GM19193 (cell line): Measurements from ENCODE around the gene LDLRAP1.

ENCODE experiments used
- POLR2A ChIP-seq: IDR thresholded peaks from 4 replicates; pipeline ENCODE4 v1.6.1; 2011; ENCODE audit not compliant: insufficient read depth, insufficient read length; ENCODE audit errors: extremely low read depth

The LDLRAP1 gene

DNA sequence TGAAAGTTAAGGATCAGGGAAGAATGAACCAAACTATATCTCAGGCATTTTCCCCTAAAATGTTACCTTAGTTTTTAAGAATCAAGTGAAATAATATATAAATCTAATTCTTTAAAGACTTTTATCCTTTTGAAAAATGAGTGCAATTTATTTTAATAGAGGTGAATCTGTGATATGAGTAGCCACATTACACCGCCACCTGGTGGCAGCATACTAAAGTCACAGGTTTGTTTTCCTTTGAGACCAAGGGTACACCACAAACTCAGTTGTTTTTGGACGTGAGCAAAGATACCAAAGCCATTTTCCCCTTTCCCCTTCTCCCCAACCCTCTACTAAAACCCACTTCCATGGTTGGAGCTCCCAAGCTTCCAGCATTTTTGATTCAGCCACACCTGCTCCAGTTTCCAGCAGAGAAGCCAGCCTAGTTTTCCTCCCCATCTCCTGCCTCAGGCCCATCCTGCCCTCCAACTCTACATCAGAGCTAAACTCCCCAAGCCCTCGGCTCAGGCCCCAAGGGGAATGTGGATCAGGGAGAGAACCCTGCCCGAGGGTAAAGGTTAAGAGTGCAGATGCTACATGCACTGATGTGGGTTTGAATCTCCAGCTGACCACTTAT, 22.9 kb upstream of the LDLRAP1 start:
- TF ChIP-seq POLR2A = no peak

DNA sequence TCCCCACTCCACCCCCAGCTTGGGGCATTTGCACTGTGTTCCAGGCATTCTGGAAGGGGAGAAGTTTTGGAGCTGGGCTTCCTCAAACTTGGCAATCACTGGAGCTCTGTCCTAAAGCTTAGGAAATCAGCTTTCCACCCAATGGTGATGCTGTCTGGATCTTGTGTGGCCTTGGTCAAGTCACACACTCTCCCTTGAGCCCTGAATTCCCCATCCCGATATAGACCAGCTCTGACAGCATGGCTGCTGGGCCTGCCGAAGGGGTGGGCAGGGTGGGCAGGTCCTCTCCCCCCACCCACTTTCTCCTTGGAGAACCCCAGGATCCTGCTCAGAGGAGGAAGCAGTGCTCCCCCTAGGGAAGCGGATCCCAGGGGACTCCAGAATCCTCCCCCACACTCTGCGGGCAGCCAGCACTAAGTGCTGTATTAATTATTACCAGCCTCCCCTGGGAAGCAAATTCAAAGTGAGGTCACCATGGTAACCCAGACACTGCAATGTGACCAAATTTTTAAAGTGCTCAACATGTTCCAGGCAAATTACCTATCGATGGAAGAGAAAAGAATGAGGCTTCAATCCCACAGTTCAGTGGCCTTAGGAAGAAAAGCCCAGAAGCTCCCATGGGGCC, 21.3 kb upstream of the LDLRAP1 start:
- no peak for TF ChIP-seq POLR2A

DNA sequence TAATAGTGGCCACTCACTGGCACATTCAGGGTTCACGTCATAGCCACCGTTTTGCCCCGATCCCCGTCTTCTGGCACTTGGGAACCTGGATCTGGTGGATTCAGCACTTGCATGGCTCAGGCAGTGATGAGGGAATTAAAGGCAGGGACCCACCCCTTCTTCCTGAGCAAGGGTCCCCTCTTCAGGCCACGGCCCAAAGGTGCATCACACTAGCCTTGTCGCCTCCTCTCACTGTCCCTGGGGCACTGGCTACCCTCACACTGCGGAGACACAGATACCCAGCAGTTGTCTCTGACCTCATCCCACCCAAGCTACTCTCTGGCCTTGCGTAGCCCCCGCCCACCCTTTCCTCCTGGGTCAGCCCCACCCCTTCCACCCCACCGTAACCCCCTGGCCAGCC, 19.9 kb upstream of the LDLRAP1 start:
- no peak for TF ChIP-seq POLR2A

DNA sequence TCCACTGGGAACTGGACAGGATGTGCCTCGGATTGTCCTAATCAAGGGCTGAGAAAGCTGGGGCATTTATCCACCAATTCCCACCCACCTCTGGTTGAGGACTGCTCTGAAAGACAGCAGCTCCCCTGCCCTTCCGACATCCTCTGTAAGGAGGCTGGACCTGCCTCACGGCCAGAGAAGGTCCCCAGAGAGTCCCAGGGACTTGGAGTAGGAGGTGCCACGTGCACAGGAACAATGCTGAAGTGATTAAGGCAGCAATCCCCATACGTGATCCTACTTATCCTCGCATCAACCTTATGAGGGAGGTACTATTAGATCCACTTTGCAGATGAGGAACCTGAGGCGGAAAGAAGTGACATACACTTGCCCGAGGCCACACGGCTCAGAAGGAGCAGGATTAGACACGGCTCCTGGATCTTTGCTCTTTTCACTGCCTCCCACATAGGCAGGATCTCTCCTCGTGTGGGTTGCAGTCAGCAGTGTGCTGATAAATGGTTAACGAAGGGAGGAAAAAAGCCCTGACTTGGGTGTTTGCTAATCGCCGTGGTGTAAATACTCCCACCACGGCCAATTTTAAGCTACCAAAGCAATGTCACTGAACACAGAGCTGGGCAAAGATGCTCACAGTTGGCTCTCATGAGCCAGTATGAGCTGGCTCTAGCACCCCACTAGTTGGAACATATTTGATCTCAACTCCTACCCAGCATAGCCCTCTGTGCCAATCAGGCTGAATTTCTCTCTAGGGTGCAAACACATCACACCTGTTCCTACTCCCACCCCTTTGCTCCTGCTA, 18.6 kb upstream of the LDLRAP1 start:
- TF ChIP-seq POLR2A = no peak

DNA sequence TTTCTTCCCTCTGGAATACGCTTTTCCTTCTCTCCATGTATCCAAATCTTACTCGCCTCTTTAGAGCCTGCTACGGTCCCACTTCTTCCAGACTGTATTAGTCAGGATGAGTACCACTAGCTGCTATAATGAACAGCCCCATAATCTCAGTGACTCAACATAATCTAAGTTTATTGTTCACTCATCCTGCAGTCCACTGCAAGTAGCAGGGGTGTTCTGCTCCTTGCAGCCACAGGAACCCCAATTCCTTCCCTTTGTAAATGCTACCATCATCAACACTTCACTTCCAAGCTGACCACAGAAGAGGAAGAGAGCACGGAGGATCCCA, 18.1 kb upstream of the LDLRAP1 start:
- no peak for TF ChIP-seq POLR2A

DNA sequence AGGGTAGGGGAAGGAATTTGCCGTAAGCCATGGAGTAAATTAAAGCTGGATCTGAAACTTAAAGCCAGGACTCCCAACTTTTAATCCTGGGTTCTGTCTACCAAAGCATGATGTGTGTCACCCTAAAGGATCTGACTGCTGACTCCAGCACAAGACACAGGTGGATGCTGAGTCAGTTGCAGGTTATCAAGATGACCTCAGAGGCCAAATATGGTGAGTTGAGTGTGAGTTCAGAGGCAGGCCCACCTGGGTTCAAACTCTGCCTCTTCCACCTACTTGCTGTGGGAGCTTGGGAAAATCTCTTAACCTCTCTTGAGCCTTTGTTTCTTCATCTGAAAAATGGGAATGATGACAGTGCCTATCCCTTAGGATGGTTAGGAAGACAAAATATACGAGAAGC, 16.7 kb upstream of the LDLRAP1 start:
- TF ChIP-seq POLR2A = no peak

DNA sequence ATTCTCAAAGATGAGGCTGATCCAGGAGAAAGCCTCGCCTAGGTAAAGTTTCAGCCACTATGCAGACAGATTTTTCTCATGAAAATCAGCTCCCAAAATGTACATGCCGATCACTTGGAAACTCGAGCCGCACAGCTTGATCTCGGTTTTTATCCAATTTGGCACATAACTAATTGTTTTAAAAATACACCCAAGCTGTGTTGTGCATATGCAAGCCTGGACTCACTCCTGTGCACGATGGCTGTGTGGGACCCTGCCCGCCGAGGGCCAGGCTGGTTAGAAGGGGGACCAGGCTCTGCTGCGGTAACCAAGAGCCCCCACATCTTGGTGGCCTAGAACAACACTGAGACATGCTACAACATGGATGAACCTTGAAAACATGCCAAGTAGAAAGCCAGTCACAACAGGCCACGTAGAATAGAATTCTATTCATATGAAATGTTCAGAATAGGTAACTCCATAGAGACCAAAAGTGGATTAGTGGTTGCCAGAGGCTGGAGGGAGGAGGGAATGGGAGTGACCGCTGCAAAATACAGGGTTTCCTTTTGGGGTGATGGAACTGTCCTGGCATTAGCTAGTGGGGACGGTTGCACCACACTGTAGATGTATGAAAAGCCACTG, 16.1 kb upstream of the LDLRAP1 start:
- no peak for TF ChIP-seq POLR2A

DNA sequence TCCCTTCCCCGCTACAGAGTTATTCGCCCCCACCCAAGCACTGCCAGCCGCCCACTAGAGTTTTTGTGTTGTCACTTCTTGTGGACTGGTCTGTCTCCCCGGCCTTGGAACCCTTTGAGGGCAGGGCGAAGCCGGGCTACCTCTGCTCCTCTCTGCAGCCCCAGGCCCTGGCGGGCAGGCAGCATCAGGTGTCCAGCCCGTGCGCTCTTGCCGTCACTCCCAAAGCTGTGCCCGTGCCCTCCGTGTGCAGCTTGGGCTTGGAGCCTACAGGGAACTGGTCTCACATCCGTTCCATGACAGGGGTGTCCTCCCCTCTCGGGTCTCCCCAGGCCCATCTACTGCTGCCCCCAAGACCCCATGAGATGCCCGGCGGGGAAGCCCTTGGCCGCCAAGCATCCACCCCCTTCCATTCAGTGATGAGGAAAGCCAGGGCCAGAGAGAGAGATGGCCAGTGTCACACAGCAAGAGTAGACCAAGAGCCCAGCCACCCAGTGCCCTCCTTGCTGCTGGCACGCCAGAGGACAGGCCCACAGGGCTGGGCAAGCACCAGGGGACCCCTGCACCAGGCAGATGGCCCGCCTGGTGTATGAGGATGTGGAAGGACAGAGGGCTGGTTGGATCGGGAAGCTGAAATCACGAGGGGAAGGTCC, 15.3 kb upstream of the LDLRAP1 start:
- TF ChIP-seq POLR2A = no peak

DNA sequence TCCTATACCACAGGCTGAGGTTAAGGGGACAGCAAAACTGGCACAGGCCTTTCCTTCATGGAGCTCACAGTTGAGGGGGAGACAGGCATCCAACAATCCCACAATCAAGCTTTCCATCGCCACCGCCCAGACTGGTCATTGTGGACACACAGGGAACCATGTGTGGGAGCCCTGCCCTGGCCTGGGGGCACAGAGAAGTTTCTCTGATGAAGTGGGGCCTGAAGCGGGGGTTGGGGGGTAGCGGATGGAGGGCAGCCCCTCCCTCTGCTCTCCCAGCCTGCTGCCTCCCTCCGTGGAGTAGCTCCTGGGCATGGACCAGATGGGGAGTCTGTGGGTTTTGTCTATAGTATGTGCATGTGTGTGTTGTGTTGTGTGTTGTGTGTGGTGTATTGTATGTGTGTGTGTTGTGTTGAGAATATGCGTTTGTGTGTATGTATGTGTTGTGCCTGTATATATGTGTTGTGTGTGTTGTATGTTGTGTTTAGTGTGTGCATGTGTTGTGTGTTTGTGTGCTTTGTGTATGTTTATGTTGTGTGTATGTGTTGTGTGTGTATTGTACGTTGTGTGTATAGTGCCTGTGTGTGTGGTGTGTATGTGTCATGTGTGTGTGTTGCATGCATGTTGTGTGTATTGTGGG, 14.4 kb upstream of the LDLRAP1 start:
- TF ChIP-seq POLR2A = no peak

DNA sequence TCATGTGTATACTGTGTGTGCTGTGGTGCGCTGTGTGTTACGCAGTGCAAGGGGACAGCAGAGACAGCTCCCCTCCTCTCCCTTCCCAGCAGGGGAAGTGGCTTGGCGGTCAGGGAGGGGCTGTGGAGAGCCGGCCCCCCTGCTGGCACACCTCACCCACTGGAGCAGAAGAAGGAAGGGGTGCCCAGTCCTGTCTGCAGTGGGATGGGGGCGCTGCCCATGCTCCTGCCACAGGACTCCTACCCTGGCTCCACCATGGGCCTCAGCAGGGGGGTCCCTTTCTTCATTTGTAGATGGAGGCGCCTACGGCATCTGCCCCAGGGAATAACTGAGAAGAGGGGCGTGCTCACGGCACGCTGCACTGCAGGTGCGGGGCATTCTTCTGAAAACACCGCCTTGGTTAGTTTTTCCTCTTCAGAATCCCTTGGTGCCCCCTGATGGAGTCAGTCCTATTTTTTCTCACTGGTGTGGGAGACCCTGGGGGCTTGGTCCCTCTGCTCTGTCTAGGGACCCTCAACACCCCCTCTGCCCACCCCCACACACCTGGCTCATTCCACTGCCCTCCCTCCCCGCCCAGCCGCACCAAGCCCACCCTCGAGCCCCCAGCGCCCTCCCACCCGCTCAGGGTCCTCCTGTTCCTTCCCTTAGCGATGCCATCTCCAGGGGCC, 13.8 kb upstream of the LDLRAP1 start:
- TF ChIP-seq POLR2A = no peak

DNA sequence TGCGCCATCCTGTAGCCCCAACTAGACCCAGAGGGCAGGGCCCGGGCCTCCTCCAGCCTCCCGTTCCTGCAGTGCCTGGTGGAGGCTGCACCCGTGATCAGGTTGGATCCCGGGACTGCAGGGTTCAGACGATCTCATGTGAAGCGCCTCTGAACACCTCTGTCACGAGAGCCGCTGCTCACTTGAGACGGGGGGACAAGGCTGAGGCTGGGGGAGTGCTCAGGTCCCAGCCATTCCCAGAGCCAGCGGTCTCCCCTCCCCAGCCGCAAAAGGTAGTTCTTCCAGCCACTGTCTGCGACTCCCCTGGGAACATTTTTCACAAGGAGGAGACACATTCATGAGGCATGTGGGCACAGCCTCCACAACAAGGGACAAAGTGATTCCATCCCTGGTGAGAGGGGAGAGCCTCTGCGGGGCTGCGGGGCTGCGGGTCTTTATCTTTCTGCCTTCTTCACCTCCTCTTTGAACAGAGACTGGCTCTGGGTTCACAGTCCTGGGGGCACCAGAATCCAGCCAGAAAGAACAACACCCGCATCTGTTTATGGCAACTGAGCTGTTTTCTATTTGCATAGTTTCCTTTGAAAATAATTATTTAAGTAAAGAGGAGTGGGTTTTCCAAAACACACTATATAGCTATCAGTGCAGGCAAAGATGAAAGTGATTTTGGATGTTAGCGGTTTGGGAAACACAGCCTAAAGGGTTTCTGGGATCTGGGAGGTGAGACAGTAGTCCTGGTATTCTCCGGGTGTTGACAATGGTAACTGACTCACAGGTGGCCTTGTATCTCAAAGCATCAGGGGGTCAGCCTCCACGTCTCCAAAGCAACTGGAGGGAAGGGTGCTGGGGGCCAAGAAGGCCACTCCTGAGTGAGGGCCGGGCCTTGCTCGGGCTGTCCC, 13.0 kb upstream of the LDLRAP1 start:
- TF ChIP-seq POLR2A = no peak

DNA sequence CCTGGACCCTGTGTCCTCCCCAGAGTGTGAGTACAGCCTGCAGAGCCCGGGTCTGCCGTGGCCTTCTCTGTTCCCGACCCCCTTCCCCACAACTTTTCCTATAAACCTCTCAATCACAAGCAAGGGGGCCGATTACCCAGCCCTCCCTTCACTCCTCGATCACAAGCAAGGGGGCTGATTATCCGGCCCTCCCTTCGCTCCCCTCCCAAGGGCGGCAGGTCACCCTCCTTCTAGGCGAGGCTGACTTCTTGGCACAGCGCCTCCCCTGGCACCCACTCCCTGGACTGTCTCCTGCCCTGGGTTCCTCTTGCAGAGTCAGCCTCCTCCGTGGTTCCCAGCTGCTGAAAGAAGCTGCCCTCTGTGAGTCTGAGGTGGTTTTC, 12.3 kb upstream of the LDLRAP1 start:
- TF ChIP-seq POLR2A = no peak

DNA sequence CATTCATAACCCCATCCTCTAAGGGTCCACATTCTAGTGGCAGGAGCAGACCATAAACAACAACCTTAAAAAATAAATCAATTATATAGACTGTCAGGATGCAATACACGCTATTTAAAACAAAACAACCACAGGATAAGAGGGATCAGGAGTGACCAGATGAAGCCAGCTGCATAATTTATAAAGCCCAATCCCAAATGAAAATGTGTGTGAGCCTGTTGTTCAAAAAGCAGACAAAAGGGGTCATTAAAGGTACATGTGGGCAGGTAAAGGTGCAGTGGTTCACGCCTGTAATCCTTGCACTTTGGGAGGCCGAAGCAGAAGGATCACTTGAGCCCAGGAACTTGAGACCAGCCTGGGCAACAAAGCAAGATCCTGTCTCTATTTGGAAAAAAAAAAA, 10.4 kb upstream of the LDLRAP1 start:
- no peak for TF ChIP-seq POLR2A
